H1 (cell line): Measurements from ENCODE around the gene BIRC7. TPM values are rescaled to one million over a fixed set of nuclear protein-coding genes. Genes with fewer than 3 reads are reported as not detected.

Source experiments
- CHD7 ChIP-seq: fragments of 300-600 bp; sonication (generic); IDR thresholded peaks from 2 replicates; pipeline ENCODE4 v1.7.1; 2012; ENCODE audit warnings: low read length, moderate library complexity, mild to moderate bottlenecking, inconsistent platforms; ENCODE audit not compliant: insufficient replicate concordance
- SAP30 ChIP-seq: fragments of 300-600 bp; sonication (generic); IDR thresholded peaks from 2 replicates; pipeline ENCODE4 v1.7.1; 2012; ENCODE audit warnings: low read length, moderate library complexity, mild to moderate bottlenecking, inconsistent platforms; ENCODE audit not compliant: insufficient read depth, insufficient replicate concordance
- polyA plus RNA-seq, 7 experiments: library from polyadenylated mRNA; depleted of rRNA in 3 of 7; stranded (reverse) in 5 of 7; unstranded in 2 of 7; fragments of >200 nt in 5 of 7; fragments of 200-250 nt in 2 of 7; gene quantifications; 1 replicate in 5 of 7; 2 replicates in 1 of 7; 4 replicates in 1 of 7; pipeline versions ENCODE4 v1.2.1 to v1.2.3, GENCODE V29; 2011 to 2013; ENCODE audit warnings: missing spikeins in 2 of 7, mixed read lengths in 2 of 7
- total RNA-seq: library from RNA; stranded (reverse); fragmentation: NEBNext Ultra II Directional; extraction: Animal tissue kit (Norgen Biotek cat#: 25700); gene quantifications from 2 replicates; pipeline ENCODE4 v1.2.1, GENCODE V29; 2021

BIRC7 gene
- total and polyA plus RNA-seq, 2 of the 8 experiments (the other 6 are each of a cell fraction or from before 2014, with no cell fraction given): 0.11 to 0.41 TPM

GRCh38 chr20:63257629-63258028, 21.9 kb downstream of the BIRC7 start (continued):
- TF ChIP-seq CHD7 (no peak), SAP30 (no peak)
